AG09319 (cell line): ENCODE measurements around the gene RRM1.
"Not testable (repeated sequence)": the region's sequence is repeated elsewhere in the genome, so short reads cannot be mapped to it uniquely, and the experiment has no call there.

Experiments
- DNase-seq: peaks from one replicate; pipeline ENCODE4 v3.0.0-alpha.2; 2010; ENCODE audit warnings: low read depth; ENCODE audit errors: extremely low read depth
- TF ChIP-seq, protein P1 (sequence below): IDR thresholded peaks from 2 replicates; pipeline ENCODE4 v1.5.1; 2011; ENCODE audit warnings: low read depth, mild to moderate bottlenecking, inconsistent platforms, low read length, moderate library complexity

The RRM1 gene

DNA sequence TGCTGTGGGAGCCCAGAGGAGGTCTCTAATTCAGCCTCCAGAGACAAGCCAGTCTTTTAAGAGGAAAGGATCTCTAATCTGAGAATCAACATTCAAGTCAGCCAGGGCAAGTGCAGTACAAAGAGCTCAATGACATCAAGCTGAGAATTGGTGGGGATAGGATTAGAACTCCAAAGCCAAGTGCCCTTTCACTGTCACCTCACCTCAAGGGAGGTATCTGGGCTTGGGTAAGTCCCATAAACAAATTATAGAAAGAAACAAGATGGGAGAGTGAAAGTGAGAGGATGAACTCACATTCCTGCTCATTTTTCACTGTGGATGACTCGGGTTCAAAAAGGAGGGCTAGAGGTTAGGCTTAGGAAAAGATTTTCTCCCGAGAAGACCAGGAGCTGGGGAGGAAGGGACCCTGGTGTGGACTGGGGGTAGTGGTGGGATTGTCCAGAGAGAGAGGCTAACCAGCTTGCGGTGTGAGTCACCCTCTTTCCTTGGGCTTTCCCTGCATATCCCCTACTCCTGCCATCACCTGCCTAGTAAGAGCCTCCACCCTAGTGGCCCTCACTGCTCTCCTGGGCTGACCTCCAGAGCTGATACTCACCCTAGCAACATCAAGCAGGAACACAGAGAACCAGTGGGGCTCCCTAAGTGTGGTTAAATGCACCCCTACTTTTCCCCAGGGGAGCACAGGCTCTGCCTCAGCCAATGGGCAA lies 70.4 kb downstream of the RRM1 start:
- TF ChIP-seq, protein P1, sequence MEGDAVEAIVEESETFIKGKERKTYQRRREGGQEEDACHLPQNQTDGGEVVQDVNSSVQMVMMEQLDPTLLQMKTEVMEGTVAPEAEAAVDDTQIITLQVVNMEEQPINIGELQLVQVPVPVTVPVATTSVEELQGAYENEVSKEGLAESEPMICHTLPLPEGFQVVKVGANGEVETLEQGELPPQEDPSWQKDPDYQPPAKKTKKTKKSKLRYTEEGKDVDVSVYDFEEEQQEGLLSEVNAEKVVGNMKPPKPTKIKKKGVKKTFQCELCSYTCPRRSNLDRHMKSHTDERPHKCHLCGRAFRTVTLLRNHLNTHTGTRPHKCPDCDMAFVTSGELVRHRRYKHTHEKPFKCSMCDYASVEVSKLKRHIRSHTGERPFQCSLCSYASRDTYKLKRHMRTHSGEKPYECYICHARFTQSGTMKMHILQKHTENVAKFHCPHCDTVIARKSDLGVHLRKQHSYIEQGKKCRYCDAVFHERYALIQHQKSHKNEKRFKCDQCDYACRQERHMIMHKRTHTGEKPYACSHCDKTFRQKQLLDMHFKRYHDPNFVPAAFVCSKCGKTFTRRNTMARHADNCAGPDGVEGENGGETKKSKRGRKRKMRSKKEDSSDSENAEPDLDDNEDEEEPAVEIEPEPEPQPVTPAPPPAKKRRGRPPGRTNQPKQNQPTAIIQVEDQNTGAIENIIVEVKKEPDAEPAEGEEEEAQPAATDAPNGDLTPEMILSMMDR = no peak
- DNase-seq = no peak

DNA sequence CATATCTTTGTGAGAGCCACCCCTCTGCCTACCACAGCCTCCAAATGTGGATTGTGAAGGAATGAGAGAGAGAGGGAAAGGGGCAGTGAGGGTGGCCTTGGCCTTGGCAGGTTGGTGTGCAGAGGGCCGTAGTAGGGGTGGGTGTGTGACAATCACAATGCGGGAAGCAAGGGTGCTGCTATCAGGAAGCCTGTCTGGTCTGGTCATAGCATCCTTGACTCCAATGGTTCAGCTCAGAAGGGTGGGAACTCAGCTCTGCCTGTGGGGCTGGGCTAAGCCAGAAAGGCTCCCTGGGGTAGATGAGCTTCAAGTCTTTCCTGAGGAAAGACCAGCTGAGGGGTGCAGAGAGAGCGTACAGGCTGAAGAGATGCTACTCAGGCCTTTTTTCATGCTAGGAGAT lies 72.7 kb downstream of the RRM1 start:
- no peak for DNase-seq
- TF ChIP-seq, protein P1 = no peak

DNA sequence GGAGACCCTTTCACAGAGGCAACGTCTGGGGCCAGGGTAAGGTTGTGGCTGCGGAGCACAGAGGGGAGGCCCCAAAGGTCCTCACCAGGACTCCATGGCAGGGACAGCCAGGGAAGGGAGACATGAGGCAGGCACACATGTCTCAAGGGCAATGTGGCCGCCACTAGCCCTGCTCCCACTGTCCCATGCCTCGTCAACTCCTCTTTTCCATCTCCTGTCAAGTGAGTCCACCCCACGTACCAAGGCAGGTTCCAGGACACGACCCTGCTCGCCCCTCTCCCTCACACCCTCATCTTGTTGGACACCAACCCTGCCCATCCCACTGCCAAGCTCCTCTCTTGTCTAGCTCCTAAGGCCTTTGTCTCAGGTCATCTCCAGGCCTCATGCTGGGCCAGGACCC lies 73.2 kb downstream of the RRM1 start:
- no peak for DNase-seq

DNA sequence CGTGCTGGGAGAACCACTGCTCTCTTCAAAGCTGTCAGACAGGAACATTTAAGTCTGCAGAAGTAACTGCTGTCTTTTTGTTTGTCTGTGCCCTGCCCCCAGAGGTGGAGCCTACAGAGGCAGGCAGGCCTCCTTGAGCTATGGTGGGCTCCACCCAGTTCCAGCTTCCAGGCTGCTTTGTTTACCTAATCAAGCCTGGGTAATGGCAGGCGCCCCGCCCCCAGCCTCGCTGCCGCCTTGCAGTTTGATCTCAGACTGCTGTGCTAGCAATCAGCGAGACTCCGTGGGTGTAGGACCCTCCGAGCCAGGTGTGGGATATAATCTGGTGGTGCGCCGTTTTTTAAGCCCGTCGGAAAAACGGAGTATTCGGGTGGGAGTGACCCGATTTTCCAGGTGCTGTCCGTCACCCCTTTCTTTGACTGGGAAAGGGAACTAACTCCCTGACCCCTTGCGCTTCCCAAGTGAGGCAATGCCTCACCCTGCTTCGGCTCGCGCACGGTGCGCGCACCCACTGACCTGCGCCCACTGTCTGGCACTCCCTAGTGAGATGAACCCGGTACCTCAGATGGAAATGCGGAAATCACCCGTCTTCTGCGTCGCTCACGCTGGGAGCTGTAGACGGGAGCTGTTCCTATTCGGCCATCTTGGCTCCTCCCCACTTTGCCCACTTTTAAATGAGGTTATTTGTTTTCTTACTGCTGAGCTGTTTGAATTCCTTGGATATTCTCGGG lies 81.2 kb downstream of the RRM1 start:
- not testable (repeated sequence) for DNase-seq

More for the DNA sequence above, 73.2 kb downstream of the RRM1 start:
- TF ChIP-seq, protein P1 = no peak

DNA sequence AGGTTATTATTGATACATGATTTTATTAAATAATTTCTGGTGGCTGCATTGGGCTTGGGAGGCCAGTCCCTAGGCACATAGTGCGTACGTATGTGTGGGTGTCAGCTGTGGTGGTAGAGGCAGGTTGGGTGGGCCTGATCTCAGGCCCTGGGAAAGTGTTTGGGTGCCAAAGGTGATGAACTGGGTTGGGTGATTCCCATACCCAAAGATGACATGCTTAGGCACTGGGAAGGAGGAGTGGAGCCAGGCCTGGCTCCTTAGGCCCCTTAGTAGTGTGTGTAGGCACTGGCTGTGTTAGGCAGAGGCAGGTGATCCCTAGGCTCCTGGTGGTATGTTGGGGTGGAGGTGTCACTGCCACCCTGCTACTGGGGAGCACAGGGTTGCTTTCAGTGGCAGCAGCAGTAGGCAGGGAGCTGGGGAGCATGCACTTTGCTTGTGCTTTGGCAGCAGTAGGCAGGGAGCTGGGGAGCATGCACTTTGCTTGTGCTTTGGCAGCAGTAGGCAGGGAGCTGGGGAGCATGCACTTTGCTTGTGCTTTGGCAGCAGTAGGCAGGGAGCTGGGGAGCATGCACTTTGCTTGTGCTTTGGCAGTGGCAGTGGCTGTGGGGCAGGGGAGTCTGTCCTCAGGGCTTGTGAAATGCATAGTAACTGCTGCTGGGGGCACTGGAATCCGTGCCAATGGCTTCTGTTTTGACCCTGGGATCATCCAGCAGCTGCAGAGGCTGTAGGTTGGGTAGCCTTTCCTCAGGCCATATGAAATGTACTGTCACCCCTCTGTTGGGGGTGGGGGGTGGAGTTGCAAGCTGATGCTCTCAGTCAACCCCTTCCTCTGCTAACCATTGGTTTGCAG lies 84.4 kb downstream of the RRM1 start:
- TF ChIP-seq, protein P1 = no peak
- DNase-seq = no peak

DNA sequence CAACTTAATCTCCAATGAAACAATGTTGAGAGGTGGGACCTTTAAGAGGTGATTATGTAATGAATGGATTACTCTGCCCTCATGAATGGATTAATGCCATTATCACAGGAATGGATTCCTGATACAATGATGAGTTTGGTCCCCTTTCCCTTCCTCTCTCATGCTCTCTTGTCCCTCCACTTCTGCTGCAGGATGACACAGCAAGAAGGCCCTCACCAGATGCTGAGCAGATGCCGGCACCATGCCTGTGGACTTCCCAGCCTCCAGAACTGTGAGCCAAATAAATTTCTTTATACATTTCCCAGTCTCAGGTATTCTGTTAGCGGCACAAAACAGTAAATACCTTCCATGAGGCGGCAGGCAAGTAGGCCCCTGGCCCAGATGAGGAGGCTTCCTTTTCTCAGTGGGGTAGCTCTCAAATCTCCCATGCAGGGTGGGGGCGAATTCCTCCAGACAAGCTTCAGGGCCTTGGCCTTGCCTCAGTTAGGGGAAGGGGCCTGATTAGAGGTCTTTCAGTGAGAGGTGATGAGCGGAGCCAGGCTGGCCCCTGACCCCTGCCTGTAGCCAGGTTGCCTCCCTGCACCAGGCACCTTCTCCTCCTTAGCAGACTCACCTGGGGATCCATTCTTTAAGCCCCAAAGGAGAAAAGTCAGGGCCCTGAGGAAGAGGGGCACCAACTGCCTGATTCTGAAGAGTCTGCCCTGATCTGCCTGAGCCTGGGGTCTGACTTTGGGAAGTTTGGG lies 86.0 kb downstream of the RRM1 start:
- DNase-seq = no peak

More for the DNA sequence above, 86.0 kb downstream of the RRM1 start:
- TF ChIP-seq, protein P1 = no peak
